ENCODE results near the gene KERA.

DNA sequence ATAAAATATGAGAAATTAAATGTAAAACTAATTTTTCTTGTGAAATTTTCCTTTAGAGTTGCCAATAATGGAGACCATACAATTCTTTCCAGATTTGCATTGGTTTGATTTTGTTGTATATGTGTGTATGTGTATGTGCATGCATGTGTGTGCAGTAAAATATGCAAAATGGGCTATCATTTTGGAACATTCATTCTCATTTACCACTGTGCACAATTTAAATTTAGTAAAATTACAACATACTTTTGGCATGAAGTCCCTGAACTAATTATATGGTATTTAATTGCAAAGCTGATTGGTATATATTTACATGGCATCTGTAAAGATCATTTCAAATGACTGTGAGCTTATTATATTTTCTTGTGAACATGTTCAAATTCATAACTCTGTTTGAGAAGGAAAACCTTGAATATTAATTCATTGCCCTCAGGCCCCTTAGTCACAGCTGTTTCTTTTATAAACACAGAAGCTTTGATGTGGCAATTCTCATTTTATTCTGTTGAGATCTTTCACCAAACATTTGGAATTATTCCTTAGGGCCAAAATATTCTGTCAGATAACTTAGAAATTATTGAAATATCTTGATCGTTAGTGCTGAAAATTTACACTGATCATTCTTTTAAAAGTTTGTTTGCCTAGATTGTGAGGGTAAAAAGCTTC lies 17.6 kb downstream of the KERA start:
- TF ChIP-seq, protein P1, sequence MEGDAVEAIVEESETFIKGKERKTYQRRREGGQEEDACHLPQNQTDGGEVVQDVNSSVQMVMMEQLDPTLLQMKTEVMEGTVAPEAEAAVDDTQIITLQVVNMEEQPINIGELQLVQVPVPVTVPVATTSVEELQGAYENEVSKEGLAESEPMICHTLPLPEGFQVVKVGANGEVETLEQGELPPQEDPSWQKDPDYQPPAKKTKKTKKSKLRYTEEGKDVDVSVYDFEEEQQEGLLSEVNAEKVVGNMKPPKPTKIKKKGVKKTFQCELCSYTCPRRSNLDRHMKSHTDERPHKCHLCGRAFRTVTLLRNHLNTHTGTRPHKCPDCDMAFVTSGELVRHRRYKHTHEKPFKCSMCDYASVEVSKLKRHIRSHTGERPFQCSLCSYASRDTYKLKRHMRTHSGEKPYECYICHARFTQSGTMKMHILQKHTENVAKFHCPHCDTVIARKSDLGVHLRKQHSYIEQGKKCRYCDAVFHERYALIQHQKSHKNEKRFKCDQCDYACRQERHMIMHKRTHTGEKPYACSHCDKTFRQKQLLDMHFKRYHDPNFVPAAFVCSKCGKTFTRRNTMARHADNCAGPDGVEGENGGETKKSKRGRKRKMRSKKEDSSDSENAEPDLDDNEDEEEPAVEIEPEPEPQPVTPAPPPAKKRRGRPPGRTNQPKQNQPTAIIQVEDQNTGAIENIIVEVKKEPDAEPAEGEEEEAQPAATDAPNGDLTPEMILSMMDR (conservative IDR thresholded peaks at IDR 0.05): no peak
- TF ChIP-seq EZH2 (IDR thresholded peaks at IDR 0.05; ENCODE audit: low read depth): no peak
